Forelimb muscle (tissue), 1 donor: ENCODE data around the gene PRDM5. TPM values are rescaled to one million over a fixed set of nuclear protein-coding genes. Genes with fewer than 3 reads are reported as not detected.

Experiments used
- DNase-seq: peaks from one replicate; pipeline ENCODE4 v3.0.0-alpha.2; 2013; ENCODE audit warnings: low read depth
- polyA plus RNA-seq: library from polyadenylated mRNA; unstranded; fragments of 120-200 nt; gene quantifications from one replicate; pipeline ENCODE4 v1.2.1, GENCODE V29; 2013; ENCODE audit not compliant: insufficient read length

The PRDM5 gene
- polyA plus RNA-seq, 1 donor: 9.0 TPM

DNA sequence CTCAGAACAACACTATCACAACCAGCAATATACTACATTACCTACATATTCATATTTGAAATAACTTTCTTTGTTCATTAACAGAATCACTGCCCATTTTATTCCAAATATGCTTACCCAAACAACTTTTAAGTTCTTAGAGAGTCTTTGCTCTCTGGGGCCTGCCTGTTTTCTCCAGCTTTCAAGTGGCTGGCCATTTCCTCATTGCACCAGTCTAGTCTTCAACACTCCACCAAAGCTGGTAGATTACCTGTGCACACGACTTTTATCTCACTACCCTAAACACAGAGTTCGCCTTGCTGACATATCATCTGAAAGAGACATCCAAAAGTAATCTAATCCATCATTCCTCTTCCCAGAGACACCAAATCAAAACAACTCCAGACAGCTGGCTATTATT lies 66.2 kb downstream of the PRDM5 start:
- DNase-seq: no peak

GRCh38 chr4:120855307-120856001 lies 67.1 kb downstream of the PRDM5 start:
- no peak for DNase-seq

DNA sequence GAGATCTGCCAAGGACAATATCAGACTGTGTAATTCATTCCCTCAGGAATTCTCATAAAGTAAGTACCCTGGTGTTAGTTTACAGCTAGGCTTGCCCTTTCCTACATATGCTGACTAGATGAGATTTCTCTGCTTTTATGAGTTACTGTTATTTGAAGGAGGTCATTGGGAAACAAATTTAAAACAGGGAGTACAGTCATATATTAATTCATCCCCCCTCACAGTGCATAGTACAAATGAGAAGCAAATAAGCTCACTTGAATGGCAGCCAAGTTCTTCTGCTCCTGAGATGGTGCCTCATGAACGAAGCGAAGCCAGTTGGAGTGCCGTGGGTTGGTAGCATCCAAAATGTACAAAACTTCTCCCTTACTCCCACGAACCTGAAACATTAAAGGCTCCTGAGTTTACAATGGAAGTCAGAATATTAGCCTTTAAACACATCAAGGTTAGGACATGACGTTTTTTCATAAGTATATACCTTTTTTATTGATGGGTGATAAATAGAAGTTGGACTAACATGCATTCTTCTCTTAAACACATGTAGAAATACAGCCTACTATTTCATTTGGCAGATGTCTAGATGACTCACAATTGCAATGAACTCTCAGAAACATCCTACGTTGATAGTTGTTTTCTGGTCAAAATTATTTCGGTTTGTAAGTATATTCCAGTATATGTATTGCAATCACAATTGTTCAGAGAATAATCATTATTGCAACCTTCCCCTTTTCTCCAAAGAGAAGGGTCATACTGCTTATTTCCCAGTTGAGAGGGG lies 69.2 kb downstream of the PRDM5 start:
- peak; percentile 32 for DNase-seq

GRCh38 chr4:120850018-120850599 lies 72.4 kb downstream of the PRDM5 start:
- peak; percentile 44 for DNase-seq

DNA sequence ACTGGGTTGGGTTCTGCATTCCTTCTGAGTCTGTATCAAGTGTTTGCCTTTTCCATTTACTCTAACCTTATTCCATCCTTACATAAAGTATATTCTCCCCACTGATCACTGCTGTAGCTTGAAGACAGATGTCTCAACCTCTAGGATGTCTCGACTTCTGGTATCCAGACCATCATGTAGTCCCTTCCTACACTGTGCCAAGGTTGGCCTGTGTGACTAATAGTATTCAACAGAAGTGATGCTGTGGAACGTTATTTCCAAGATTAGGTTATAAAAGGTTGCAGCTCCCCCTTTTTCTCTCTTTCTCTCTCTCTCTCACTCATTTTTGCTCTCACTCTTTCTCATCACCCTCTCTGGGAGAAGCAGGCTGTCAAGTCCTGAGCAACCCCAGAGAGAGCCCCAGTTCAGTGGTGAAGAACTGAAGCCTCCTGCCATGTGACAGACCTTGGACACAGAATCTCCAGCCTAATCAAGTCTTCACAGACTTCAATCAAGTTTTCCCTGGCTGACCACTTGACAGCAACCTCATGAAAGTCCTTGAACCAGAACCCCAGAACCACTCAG lies 75.4 kb downstream of the PRDM5 start:
- no peak for DNase-seq

- DNase-seq: no peak
Observed at GRCh38 chr4:120844528-120844921, 78.0 kb downstream of the PRDM5 start.

GRCh38 chr4:120843849-120844527 lies 78.5 kb downstream of the PRDM5 start:
- no peak for DNase-seq

- DNase-seq: peak; percentile 31
Observed at GRCh38 chr4:120842031-120842430, 80.5 kb downstream of the PRDM5 start.

DNA sequence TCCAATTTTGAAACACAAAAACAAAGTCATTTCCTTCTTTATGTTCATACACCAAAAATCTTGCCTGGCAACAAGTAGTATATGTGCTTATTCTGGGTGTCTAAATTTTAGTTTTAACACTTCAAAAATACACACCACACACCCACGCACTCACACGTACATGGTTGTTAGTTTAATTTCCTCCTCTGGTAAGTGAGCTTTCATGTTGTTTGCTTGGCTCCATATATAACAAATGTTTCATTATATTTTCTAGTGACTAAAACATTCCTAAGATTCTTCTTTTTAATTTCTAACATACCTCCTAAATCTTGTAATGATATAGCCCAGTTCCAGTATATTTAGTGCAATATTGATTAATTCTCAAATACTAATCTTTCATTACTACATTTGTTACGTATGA lies 80.9 kb downstream of the PRDM5 start:
- DNase-seq: no peak

GRCh38 chr4:120839974-120840751 lies 82.4 kb downstream of the PRDM5 start:
- DNase-seq: no peak

- no peak for DNase-seq
Observed at GRCh38 chr4:120839334-120839973, 83.1 kb downstream of the PRDM5 start.

- no peak for DNase-seq
Observed at GRCh38 chr4:120838784-120839183, 83.7 kb downstream of the PRDM5 start.

GRCh38 chr4:120837656-120838055 lies 84.9 kb downstream of the PRDM5 start:
- DNase-seq: no peak

DNA sequence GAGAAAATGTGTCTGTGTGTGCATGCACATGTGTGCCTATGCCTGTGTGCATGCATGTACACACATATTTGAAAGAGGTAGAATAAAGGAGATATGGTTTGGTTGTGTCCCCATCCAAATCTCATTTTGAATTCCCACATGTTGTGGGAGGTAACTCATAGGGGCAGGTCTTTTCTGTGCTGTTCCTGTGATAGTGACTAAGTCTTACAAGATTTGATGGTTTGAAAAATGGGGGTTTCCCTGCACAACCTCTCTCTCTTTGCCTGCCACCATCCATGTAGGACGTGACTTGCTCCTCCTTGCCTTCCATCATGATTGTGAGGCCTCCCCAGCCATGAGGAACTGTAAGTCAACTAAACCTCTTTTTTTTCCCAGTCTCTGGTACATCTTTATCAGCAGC lies 87.2 kb downstream of the PRDM5 start:
- no peak for DNase-seq

GRCh38 chr4:120830204-120830603 lies 92.3 kb downstream of the PRDM5 start:
- no peak for DNase-seq

GRCh38 chr4:120829113-120829831 lies 93.3 kb downstream of the PRDM5 start:
- DNase-seq: no peak

- no peak for DNase-seq
Observed at GRCh38 chr4:120826853-120827252, 95.7 kb downstream of the PRDM5 start.

- no peak for DNase-seq
Observed at GRCh38 chr4:120826449-120826848, 96.1 kb downstream of the PRDM5 start.

GRCh38 chr4:120824946-120825345 lies 97.6 kb downstream of the PRDM5 start:
- no peak for DNase-seq

DNA sequence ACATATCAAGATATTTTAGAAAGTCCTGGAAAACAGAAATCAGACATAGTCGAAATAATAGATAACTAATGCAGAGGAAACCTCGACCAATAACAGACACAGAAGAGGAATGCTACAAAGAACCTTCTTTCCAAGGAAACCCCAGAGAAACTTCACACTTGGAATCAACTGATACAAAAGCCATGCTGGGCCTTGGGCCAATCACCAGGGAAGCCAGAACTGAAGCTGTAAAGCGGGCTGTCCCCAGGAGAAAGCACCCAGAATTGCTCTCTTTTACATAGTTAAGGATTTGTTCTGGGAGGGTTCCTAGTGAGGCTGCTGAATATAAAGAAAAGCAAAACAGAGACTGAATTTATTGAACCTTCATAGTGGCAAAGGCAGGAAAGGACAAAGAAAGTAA lies 100.5 kb downstream of the PRDM5 start:
- no peak for DNase-seq
